HCT116 (cell line): Measurements from ENCODE around the gene SIRT7. TPM values are rescaled to one million over a fixed set of nuclear protein-coding genes. Genes with fewer than 3 reads are reported as not detected.

ENCODE experiments used
- ATAC-seq: fragments of 200-7000 bp; cut with Tn5 transposase; 2 replicates; pipeline ENCODE4 v1.9.1; 2020; ENCODE audit warnings: mild to moderate bottlenecking, moderate library complexity
- BruUV-seq: library from RNA; stranded (reverse); fragments of 400-500 nt; replicated peaks from 2 replicates; lab custom pipeline; 2021; lab: Mats Ljungman, UMichigan
- CTCF ChIA-PET: fragments of 300-600 bp; sonication (Branson Sonifier 250); formaldehyde crosslinking; loops from one replicate; lab custom pipeline; 2021; ENCODE audit warnings: antibody characterized with exemption; lab: Charles Lee
- POLR2A ChIA-PET: fragments of 300-600, 350-600 bp; sonication (Branson Sonifier 250); formaldehyde crosslinking; loops from one replicate; lab custom pipeline; 2021; ENCODE audit warnings: antibody characterized with exemption; lab: Charles Lee
- RAD21 ChIA-PET, 2 experiments: fragments of 300-600 bp; sonication (Branson Sonifier 250); formaldehyde crosslinking; loops; one replicate each; lab custom pipeline; 2023; ENCODE audit warnings: low total read pairs in 2 of 2; ENCODE audit not compliant: uncharacterized antibody in 2 of 2, unreplicated experiment in 2 of 2, low non-redundant PET in 1 of 2; lab: Charles Lee
- DNase-seq: peaks from one replicate; pipeline ENCODE4 v3.0.0-alpha.2; 2010; ENCODE audit warnings: low read depth, low spot score
- H2AFZ ChIP-seq: fragments of 200-600 bp; shearing (Covaris generic), sonication (generic); 2 replicates; pipeline ENCODE4 v1.6.1; 2017; ENCODE audit warnings: low read depth, mixed run types, mixed read lengths, antibody characterized with exemption, low read length; ENCODE audit not compliant: poor library complexity, severe bottlenecking
- H3K27ac ChIP-seq: 2 replicates; pipeline ENCODE4 v1.5.1; 2012; ENCODE audit warnings: low read depth, low read length
- H3K27me3 ChIP-seq: fragments of 200-600 bp; sonication (generic); 2 replicates; pipeline ENCODE4 v1.6.1; 2016; ENCODE audit warnings: mixed run types, low read length, mixed read lengths; ENCODE audit not compliant: insufficient read depth
- H3K36me3 ChIP-seq, 2 experiments: fragments of 200-500 bp in 1 of 2; fragments of 200-600 bp in 1 of 2; sonication (Bioruptor generic) in 1 of 2; sonication (generic) in 1 of 2; 2 replicates each; pipeline versions ENCODE4 v1.5.1 to v1.6.1; 2014 to 2016; ENCODE audit warnings: low read length in 2 of 2, inconsistent platforms in 1 of 2, mixed read lengths in 1 of 2, mixed run types in 1 of 2; ENCODE audit not compliant: insufficient read depth in 2 of 2, control insufficient read depth in 1 of 2
- H3K4me1 ChIP-seq, 2 experiments: fragments of 200-600 bp in 1 of 2; sonication (generic) in 1 of 2; 2 replicates each; pipeline versions ENCODE4 v1.5.1 to v1.6.1; 2012 to 2017; ENCODE audit warnings: low read length in 2 of 2, inconsistent platforms in 1 of 2, mild to moderate bottlenecking in 1 of 2, mixed read lengths in 1 of 2, mixed run types in 1 of 2, moderate library complexity in 1 of 2; ENCODE audit not compliant: insufficient read depth in 2 of 2, control insufficient read depth in 1 of 2
- H3K4me2 ChIP-seq: fragments of 200-600 bp; sonication (generic); 2 replicates; pipeline ENCODE4 v1.6.1; 2017; ENCODE audit warnings: mixed run types, low read length, mixed read lengths
- H3K4me3 ChIP-seq, 2 experiments: fragments of 200-600 bp in 1 of 2; sonication (generic) in 1 of 2; replicated peaks in 1 of 2; 2 replicates each; pipeline ENCODE4 v1.5.1; 2011 to 2016; ENCODE audit warnings: low read length in 2 of 2, control low read depth in 1 of 2, low read depth in 1 of 2, mild to moderate bottlenecking in 1 of 2, mixed read lengths in 1 of 2, mixed run types in 1 of 2
- H3K79me2 ChIP-seq: fragments of 200-600 bp; sonication (generic); 2 replicates; pipeline ENCODE4 v1.6.1; 2017; ENCODE audit warnings: mild to moderate bottlenecking, mixed run types, low read length, moderate library complexity, mixed read lengths; ENCODE audit not compliant: insufficient read depth
- H3K9ac ChIP-seq: fragments of 200-600 bp; sonication (generic); 2 replicates; pipeline ENCODE4 v1.6.1; 2016; ENCODE audit warnings: low read length, mixed read lengths
- H3K9me2 ChIP-seq: fragments of 200-600 bp; sonication (generic), shearing (Covaris generic); 2 replicates; pipeline ENCODE4 v1.6.1; 2017; ENCODE audit warnings: mixed run types, mild to moderate bottlenecking, moderate library complexity; ENCODE audit not compliant: insufficient read depth
- H3K9me3 ChIP-seq, 2 experiments: fragments of 200-500 bp in 1 of 2; fragments of 200-600 bp in 1 of 2; sonication (Bioruptor generic) in 1 of 2; sonication (generic) in 1 of 2; 2 replicates each; pipeline ENCODE4 v1.6.1; 2014 to 2017; ENCODE audit warnings: low read length in 2 of 2, mixed read lengths in 2 of 2, inconsistent platforms in 1 of 2, low read depth in 1 of 2, mild to moderate bottlenecking in 1 of 2, mixed run types in 1 of 2, moderate library complexity in 1 of 2; ENCODE audit not compliant: control insufficient read depth in 1 of 2, insufficient read depth in 1 of 2
- H4K20me1 ChIP-seq: fragments of 200-600 bp; sonication (generic), shearing (Covaris generic); 2 replicates; pipeline ENCODE4 v1.6.1; 2017; ENCODE audit warnings: mixed run types, mild to moderate bottlenecking, moderate library complexity; ENCODE audit not compliant: insufficient read depth
- ATF3 ChIP-seq: IDR thresholded peaks from 2 replicates; pipeline ENCODE4 v1.6.1; 2012
- CEBPB ChIP-seq: IDR thresholded peaks from 2 replicates; pipeline ENCODE4 v1.6.1; 2012; ENCODE audit warnings: low read depth
- CTCF ChIP-seq, 3 experiments: fragments of 200-600 bp in 1 of 3; sonication (generic) in 1 of 3; IDR thresholded peaks in 2 of 3; conservative IDR thresholded peaks in 1 of 3; 2 replicates each; pipeline ENCODE4 v1.5.1; 2012 to 2017; ENCODE audit warnings: low read depth in 2 of 3, low read length in 2 of 3, antibody characterized with exemption in 1 of 3, borderline replicate concordance in 1 of 3, control low read depth in 1 of 3, mild to moderate bottlenecking in 1 of 3, mixed read lengths in 1 of 3, mixed run types in 1 of 3, moderate library complexity in 1 of 3; ENCODE audit not compliant: insufficient read depth in 1 of 3
- EGR1 ChIP-seq: IDR thresholded peaks from 2 replicates; pipeline ENCODE4 v1.6.1; 2012; ENCODE audit warnings: low read depth
- ELF1 ChIP-seq: IDR thresholded peaks from 2 replicates; pipeline ENCODE4 v1.6.1; 2012; ENCODE audit warnings: low read depth, borderline replicate concordance
- EZH2 ChIP-seq: fragments of 200-600 bp; sonication (generic); IDR thresholded peaks from 2 replicates; pipeline ENCODE4 v1.6.1; 2017; ENCODE audit warnings: antibody characterized with exemption, mixed run types
- FOSL1 ChIP-seq: IDR thresholded peaks from 2 replicates; pipeline ENCODE4 v1.6.1; 2012; ENCODE audit warnings: low read depth
- JUND ChIP-seq: IDR thresholded peaks from 2 replicates; pipeline ENCODE4 v1.6.1; 2012
- MAX ChIP-seq: IDR thresholded peaks from 2 replicates; pipeline ENCODE4 v1.6.1; 2012
- POLR2A ChIP-seq: IDR thresholded peaks from 2 replicates; pipeline ENCODE4 v1.7.0; 2011; ENCODE audit warnings: borderline replicate concordance; ENCODE audit not compliant: insufficient read depth, insufficient read length; ENCODE audit errors: extremely low read depth
- RAD21 ChIP-seq: IDR thresholded peaks from 2 replicates; pipeline ENCODE4 v1.6.1; 2012; ENCODE audit warnings: low read depth, mild to moderate bottlenecking
- SIN3A ChIP-seq: IDR thresholded peaks from 2 replicates; pipeline ENCODE4 v1.6.1; 2012; ENCODE audit warnings: low read depth
- SP1 ChIP-seq: IDR thresholded peaks from 2 replicates; pipeline ENCODE4 v1.6.1; 2012; ENCODE audit warnings: low read depth
- TCF7L2 ChIP-seq: IDR thresholded peaks from 2 replicates; pipeline ENCODE4 v1.7.0; 2011; ENCODE audit warnings: borderline replicate concordance, inconsistent platforms; ENCODE audit not compliant: insufficient read depth, insufficient read length; ENCODE audit errors: extremely low read depth
- YY1 ChIP-seq: IDR thresholded peaks from 2 replicates; pipeline ENCODE4 v1.6.1; 2011; ENCODE audit warnings: low read length, low read depth, moderate library complexity, mild to moderate bottlenecking; ENCODE audit not compliant: insufficient replicate concordance; ENCODE audit errors: extremely low read depth
- ZBTB33 ChIP-seq: IDR thresholded peaks from 2 replicates; pipeline ENCODE4 v1.6.1; 2011; ENCODE audit warnings: mild to moderate bottlenecking, low read length, moderate library complexity; ENCODE audit not compliant: insufficient replicate concordance; ENCODE audit errors: extremely low read depth
- ZFX ChIP-seq: fragments of 450-650 bp; IDR thresholded peaks from 2 replicates; pipeline ENCODE4 v1.6.1; 2017
- ZNF274 ChIP-seq: fragments of 200-500 bp; sonication (Bioruptor generic); IDR thresholded peaks from 2 replicates; pipeline ENCODE4 v1.6.1; 2014; ENCODE audit warnings: mild to moderate bottlenecking, low read depth, low read length, inconsistent platforms
- intact Hi-C: fragments of 100-400 bp; cut with micrococcal nuclease; formaldehyde crosslinking; loops from 2 replicates; pipeline ENCODE4 v1.10.0; 2022
- total RNA-seq: library from RNA; stranded (reverse); gene quantifications from one replicate; pipeline ENCODE4 v1.2.1, GENCODE V29; 2021; ENCODE audit not compliant: unreplicated experiment

The SIRT7 gene
- total RNA-seq, 1 experiment from 2014 or later, result 62.6 TPM

GRCh38 chr17:81966343-81967243 is 48.6 kb upstream of the SIRT7 start:
- Histone ChIP-seq H2AFZ (no peak overlapping the region), H3K9me3 (no peaks in the 10 kb centered on the region), H4K20me1 (no peaks in the 10 kb centered on the region), H3K27ac (no peak overlapping the region; the same call in 1 of the 2 replicates), H3K36me3 (no peaks in the 10 kb centered on the region), H3K4me3 (no peak overlapping the region), H3K27me3 (no peaks in the 10 kb centered on the region), H3K4me2 (peak overlapping the region; percentile 76; the same call in 1 of the 2 replicates), H3K4me1 (peaks cover 18 to 30% of the 10 kb centered on the region in 2 experiments), H3K9ac (no peak overlapping the region), H3K79me2 (no peaks in the 10 kb centered on the region), H3K9me2 (no peaks in the 10 kb centered on the region)
- intact Hi-C loops, result no loop called here
- ChIA-PET RAD21 (interaction anchor here (0.5 to 1.0 kb wide), 2 partner anchors 55 to 56 kb away, joined by 3 to 6 read pairs; partner anchors contain the start of genes CENPX (in 1 of the 2) and LRRC45 (in 1 of the 2)), CTCF (interaction anchor here (1.0 to 1.4 kb wide), 4 partner anchors 53 to 71 kb away, joined by 3 to 4 read pairs (median 4); partner anchors contain the start of genes CENPX, DCXR and LRRC45), POLR2A (interaction anchor here (0.6 to 2.0 kb wide), 4 partner anchors 10 to 36 kb away, joined by 3 to 10 read pairs (median 4); no protein-coding TSS in a partner anchor)
- ATAC-seq, result no peak
- no TSS peak for BruUV-seq
- no peak for DNase-seq
- TF ChIP-seq SP1, result no peak
- no peak for TF ChIP-seq EGR1
- TF ChIP-seq ELF1, result no peak
- no peak for TF ChIP-seq YY1
- no peak for TF ChIP-seq ZBTB33
- no peak for TF ChIP-seq RAD21
- no peak for TF ChIP-seq SIN3A
- TF ChIP-seq JUND, result no peak
- TF ChIP-seq TCF7L2, result no peak
- no peak for TF ChIP-seq ZFX
- no peak for TF ChIP-seq ZNF274
- TF ChIP-seq FOSL1, result no peak
- no peak for TF ChIP-seq POLR2A
- TF ChIP-seq CTCF (IDR thresholded peaks at IDR 0.05 in 2 of 3, conservative IDR thresholded peaks at IDR 0.05 in 1 of 3; ENCODE audit: borderline replicate concordance in 1 of 3, insufficient read depth in 1 of 3, low read depth in 2 of 3, low read length in 2 of 3), result no peak
- TF ChIP-seq EZH2, result no peak
- no peak for TF ChIP-seq MAX
- no peak for TF ChIP-seq ATF3
- TF ChIP-seq CEBPB, result no peak
